Endothelial cell of umbilical vein (primary cell): ENCODE measurements around the gene LRP5. TPM values are rescaled to one million over a fixed set of nuclear protein-coding genes. Genes with fewer than 3 reads are reported as not detected.

Experiments
- BruUV-seq: library from RNA; stranded (reverse); fragments of 400-500 nt; replicated peaks from 2 replicates; lab custom pipeline; 2021; lab: Mats Ljungman, UMichigan
- CTCF ChIA-PET: fragments of 300-600, 350-600 bp; sonication (Branson Sonifier 250); formaldehyde crosslinking; loops from one replicate; lab custom pipeline; 2021; ENCODE audit warnings: antibody characterized with exemption, inconsistent platforms; lab: Charles Lee
- POLR2A ChIA-PET: fragments of 300-600, 350-600 bp; sonication (Branson Sonifier 250); formaldehyde crosslinking; loops from one replicate; lab custom pipeline; 2021; ENCODE audit warnings: antibody characterized with exemption, inconsistent platforms; lab: Charles Lee
- DNase-seq: peaks from one replicate; pipeline ENCODE4 v3.0.0-alpha.2; 2011; ENCODE audit warnings: low read depth, low spot score
- FAIRE-seq: peaks from 2 replicates; lab custom pipeline; 2011; peaks lifted over from hg19 to GRCh38; lab: Jason Lieb, UNC
- H2AFZ ChIP-seq: 2 replicates; pipeline ENCODE4 v1.6.0; 2012; ENCODE audit warnings: low read depth, low read length, control low read depth, inconsistent platforms
- H3K27ac ChIP-seq: 2 replicates; pipeline ENCODE4 v1.5.1; 2011; ENCODE audit warnings: low read depth, mild to moderate bottlenecking, control low read depth, low read length, moderate library complexity; ENCODE audit not compliant: insufficient read depth
- H3K27me3 ChIP-seq, 2 experiments: 2 replicates each; pipeline versions ENCODE4 v1.6.0 to v1.6.1; 2011; ENCODE audit warnings: low read length in 2 of 2, mixed read lengths in 1 of 2; ENCODE audit not compliant: control insufficient read depth in 2 of 2, insufficient read depth in 2 of 2
- H3K36me3 ChIP-seq, 2 experiments: 2 replicates in 1 of 2; 3 replicates in 1 of 2; pipeline ENCODE4 v1.5.1; 2011; ENCODE audit warnings: low read length in 2 of 2, mild to moderate bottlenecking in 1 of 2, moderate library complexity in 1 of 2; ENCODE audit not compliant: control insufficient read depth in 2 of 2, insufficient read depth in 2 of 2; ENCODE audit errors: extremely low read depth in 1 of 2
- H3K4me1 ChIP-seq: 3 replicates; pipeline ENCODE4 v1.5.1; 2011; ENCODE audit warnings: mild to moderate bottlenecking, low read length; ENCODE audit not compliant: control insufficient read depth, insufficient read depth; ENCODE audit errors: extremely low read depth
- H3K4me2 ChIP-seq: 2 replicates; pipeline ENCODE4 v1.6.1; 2011; ENCODE audit warnings: low read length, control low read depth, mixed read lengths; ENCODE audit not compliant: insufficient read depth
- H3K4me3 ChIP-seq, 3 experiments: fragments of 200-600 bp in 1 of 3; sonication (generic), shearing (Covaris generic) in 1 of 3; replicated peaks in 1 of 3; 2 replicates each; pipeline ENCODE4 v1.5.1; 2011 to 2016; ENCODE audit warnings: control low read depth in 3 of 3, low read length in 3 of 3, mild to moderate bottlenecking in 2 of 3, inconsistent platforms in 1 of 3, low read depth in 1 of 3, moderate library complexity in 1 of 3; ENCODE audit not compliant: insufficient read depth in 1 of 3
- H3K79me2 ChIP-seq: 2 replicates; pipeline ENCODE4 v1.6.0; 2012; ENCODE audit warnings: low read length, inconsistent platforms; ENCODE audit not compliant: control insufficient read depth, insufficient read depth
- H3K9ac ChIP-seq: replicated peaks from 2 replicates; pipeline ENCODE3; 2011; ENCODE audit warnings: low read length, control low read depth; ENCODE audit not compliant: insufficient read depth; ENCODE audit errors: extremely low read depth
- H3K9me1 ChIP-seq: replicated peaks from 3 replicates; pipeline ENCODE4 v1.6.0; 2011; ENCODE audit warnings: mild to moderate bottlenecking, low read length; ENCODE audit not compliant: control insufficient read depth, insufficient read depth; ENCODE audit errors: extremely low read depth
- H3K9me3 ChIP-seq: replicated peaks from 2 replicates; pipeline ENCODE4 v1.5.1; 2012; ENCODE audit warnings: low read length, inconsistent platforms; ENCODE audit not compliant: control insufficient read depth, insufficient read depth
- H4K20me1 ChIP-seq: replicated peaks from 2 replicates; pipeline ENCODE3; 2011; ENCODE audit warnings: mild to moderate bottlenecking, low read length; ENCODE audit not compliant: control insufficient read depth, insufficient read depth; ENCODE audit errors: extremely low read depth
- CTCF ChIP-seq, 2 donors: IDR thresholded peaks; 1 replicate in 1 of 2; 2 replicates in 1 of 2; pipeline ENCODE4 v1.5.1; 2011; ENCODE audit warnings: low read length in 2 of 2, mild to moderate bottlenecking in 2 of 2, moderate library complexity in 2 of 2, control low read depth in 1 of 2, inconsistent platforms in 1 of 2, low read depth in 1 of 2; ENCODE audit not compliant: insufficient read depth in 1 of 2; ENCODE audit errors: extremely low read depth in 1 of 2
- EZH2 ChIP-seq: IDR thresholded peaks from 2 replicates; pipeline ENCODE4 v1.6.1; 2012; ENCODE audit warnings: borderline replicate concordance, low read depth, mild to moderate bottlenecking, moderate library complexity, low read length, inconsistent platforms; ENCODE audit not compliant: severe bottlenecking
- JUN ChIP-seq: IDR thresholded peaks from 2 replicates; pipeline ENCODE4 v1.6.1; 2011; ENCODE audit warnings: borderline replicate concordance, low read depth; ENCODE audit not compliant: insufficient read length, insufficient read depth
- MYC ChIP-seq: IDR thresholded peaks from one replicate; pipeline ENCODE4 v1.6.1; 2011; ENCODE audit warnings: mild to moderate bottlenecking, low read depth, low read length
- POLR2A ChIP-seq: IDR thresholded peaks from 2 replicates; pipeline ENCODE4 v1.6.1; 2012; ENCODE audit warnings: low read depth, mild to moderate bottlenecking, control low read depth, low read length
- POLR2AphosphoS5 ChIP-seq: IDR thresholded peaks from 2 replicates; pipeline ENCODE4 v1.6.1; 2012; ENCODE audit warnings: low read depth, mild to moderate bottlenecking, control low read depth, low read length, moderate library complexity; ENCODE audit not compliant: insufficient read depth
- dilution Hi-C: fragments of 300-500 bp; cut with MboI; formaldehyde crosslinking; loops from one replicate; pipeline ENCODE4 v1.15.0; 2019; ENCODE audit warnings: low sequenced_read_pairs; ENCODE audit not compliant: extremely low pct_ligation_motif_present
- intact Hi-C: fragments of 100-400 bp; cut with micrococcal nuclease; formaldehyde crosslinking; loops from one replicate; pipeline ENCODE4 v1.10.0; 2022
- polyA plus RNA-seq, 4 experiments: library from polyadenylated mRNA; depleted of rRNA in 3 of 4; stranded (reverse) in 3 of 4; unstranded in 1 of 4; fragments of >200 nt; gene quantifications; 2 replicates each; pipeline versions ENCODE4 v1.2.1 to v1.2.3, GENCODE V29; 2011 to 2012; ENCODE audit warnings: missing spikeins in 1 of 4
- total RNA-seq: library from RNA; stranded (reverse); gene quantifications from 2 replicates; pipeline ENCODE4 v1.2.3, GENCODE V29; 2021

The LRP5 gene
- total and polyA plus RNA-seq, 2 donors (not counting 3 experiments of a cell fraction or from before 2014, with no cell fraction given): 35.1 to 51.8 TPM

- POLR2A ChIA-PET: no interaction called here
Observed at GRCh38 chr11:68358416-68358815, 46.0 kb downstream of the LRP5 start.

More at GRCh38 chr11:68358416-68358815, 46.0 kb downstream of the LRP5 start:
- Histone ChIP-seq H3K36me3 (peaks cover 3 to 23% of the 10 kb centered on the region in 2 experiments), H4K20me1 (no peaks in the 10 kb centered on the region), H3K27ac (no peak overlapping the region), H3K4me2 (no peak overlapping the region), H3K4me1 (peaks cover 2% of the 10 kb centered on the region), H3K27me3 (no peaks in the 10 kb centered on the region), H3K4me3 (no peak overlapping the region), H3K79me2 (no peaks in the 10 kb centered on the region), H3K9me1 (no peaks in the 10 kb centered on the region), H2AFZ (no peak overlapping the region), H3K9me3 (no peaks in the 10 kb centered on the region), H3K9ac (no peak overlapping the region)
- DNase-seq (no peak), FAIRE-seq (no peak)
- intact Hi-C loops (no loop called here), dilution Hi-C loops (no loop called here)
- TF ChIP-seq CTCF (IDR thresholded peaks at IDR 0.05; ENCODE audit: extremely low read depth in 1 of 2, insufficient read depth in 1 of 2, low read depth in 1 of 2, low read length in 2 of 2) (no peak), EZH2 (no peak), MYC (no peak), JUN (no peak), POLR2AphosphoS5 (no peak), POLR2A (no peak)
- BruUV-seq: no TSS peak
- CTCF ChIA-PET: interaction anchor here (1.1 kb wide), 1 partner anchor 79 kb away, joined by 3 read pairs; no protein-coding TSS in a partner anchor
